Skeletal muscle tissue (tissue), 4 donors: Measurements from ENCODE around the gene SIGLEC11. TPM values are rescaled to one million over a fixed set of nuclear protein-coding genes. Genes with fewer than 3 reads are reported as not detected.

ENCODE experiments used
- H3K27ac ChIP-seq: one replicate; pipeline ENCODE4 v1.7.0; 2013; ENCODE audit warnings: mild to moderate bottlenecking, low read depth, low read length, inconsistent platforms
- H3K27me3 ChIP-seq, 3 donors: one replicate each; pipeline ENCODE4 v1.7.0; 2013; ENCODE audit warnings: low read length in 3 of 3; ENCODE audit not compliant: control insufficient read depth in 3 of 3, insufficient read depth in 3 of 3
- H3K36me3 ChIP-seq, 3 donors: one replicate each; pipeline ENCODE4 v1.7.0; 2013; ENCODE audit warnings: low read length in 3 of 3; ENCODE audit not compliant: control insufficient read depth in 3 of 3, insufficient read depth in 3 of 3
- H3K4me1 ChIP-seq, 3 donors: one replicate each; pipeline ENCODE4 v1.7.0; 2013; ENCODE audit warnings: low read length in 3 of 3, mild to moderate bottlenecking in 3 of 3; ENCODE audit not compliant: control insufficient read depth in 3 of 3, insufficient read depth in 3 of 3
- H3K4me3 ChIP-seq, 3 donors: one replicate each; pipeline ENCODE4 v1.7.0; 2013; ENCODE audit warnings: low read length in 3 of 3
- H3K9ac ChIP-seq, 3 donors: one replicate each; pipeline ENCODE4 v1.7.0; 2013; ENCODE audit warnings: low read length in 3 of 3, mild to moderate bottlenecking in 3 of 3, moderate library complexity in 2 of 3, low read depth in 1 of 3
- H3K9me3 ChIP-seq, 3 donors: one replicate each; pipeline ENCODE4 v1.7.0; 2013; ENCODE audit warnings: low read length in 3 of 3; ENCODE audit not compliant: control insufficient read depth in 3 of 3
- total RNA-seq: library from RNA; depleted of rRNA; stranded (reverse); fragments of >200 nt; gene quantifications from one replicate; pipeline ENCODE4 v1.2.3, GENCODE V29; 2014
- donor health status: Osteomylitis.

Gene SIGLEC11
- total RNA-seq, 1 donor from 2014 or later: 1.6 TPM

DNA sequence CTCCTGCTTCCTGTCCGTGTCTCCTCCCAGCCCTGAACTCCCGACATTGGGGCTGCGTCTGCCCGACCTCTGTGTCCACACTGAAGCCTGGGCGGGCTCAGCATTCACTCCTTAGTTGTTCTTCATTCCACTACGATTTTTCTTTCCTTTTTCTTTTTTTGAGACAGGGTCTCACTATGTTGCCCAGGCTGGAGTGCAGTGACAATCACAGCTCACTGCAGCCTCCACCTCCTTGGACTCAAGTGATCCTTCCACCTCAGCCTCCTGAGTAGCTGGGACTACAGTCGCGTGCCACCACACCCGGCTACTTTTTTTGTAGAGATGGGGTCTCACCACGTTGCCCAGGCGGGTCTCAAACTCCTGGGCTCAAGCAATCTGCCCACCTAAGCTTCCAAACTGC lies 23.5 kb upstream of the SIGLEC11 start:
- peaks cover 52 to 73% (median 57%) of the 10 kb centered on the region in 3 donors for H3K36me3 ChIP-seq
- no peak overlapping the region for H3K9ac ChIP-seq

DNA sequence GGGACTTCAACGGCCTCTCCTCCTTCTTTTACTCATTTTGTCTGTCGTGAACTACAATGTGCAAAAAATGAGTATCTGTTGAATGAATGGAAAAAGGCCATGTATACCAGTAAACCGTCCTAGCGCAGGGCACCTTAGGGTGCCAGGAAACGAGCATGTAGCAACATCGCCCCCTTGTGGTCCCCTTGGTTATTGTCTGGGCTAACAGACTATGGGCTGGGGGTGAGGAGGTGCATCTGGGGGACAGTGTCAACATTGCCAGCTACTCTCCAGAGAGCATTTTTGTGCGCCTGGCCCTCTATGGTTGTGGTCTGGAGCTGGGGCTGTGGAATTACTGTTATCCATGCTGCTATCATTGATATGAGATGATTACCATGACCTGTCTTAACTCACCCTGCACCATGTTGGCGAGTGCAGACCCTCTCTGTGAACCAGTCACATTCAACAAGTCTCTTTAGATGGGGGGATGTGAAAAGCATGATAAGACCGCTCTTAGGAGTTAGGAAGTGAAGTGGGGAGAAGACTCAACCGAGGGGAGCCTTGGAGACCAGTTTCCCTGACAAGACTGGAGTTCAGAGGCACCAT lies 22.8 kb upstream of the SIGLEC11 start:
- Histone ChIP-seq H3K27ac (no peak overlapping the region), H3K4me3 (no peak overlapping the region), H3K9me3 (no peaks in the 10 kb centered on the region), H3K27me3 (no peaks in the 10 kb centered on the region), H3K36me3 (peaks cover 48 to 73% (median 52%) of the 10 kb centered on the region in 3 donors), H3K4me1 (no peaks in the 10 kb centered on the region), H3K9ac (no peak overlapping the region)

More for the DNA sequence above, 23.5 kb upstream of the SIGLEC11 start:
- H3K27me3 ChIP-seq: no peaks in the 10 kb centered on the region
- H3K4me1 ChIP-seq: no peaks in the 10 kb centered on the region
- H3K27ac ChIP-seq: no peak overlapping the region
- no peak overlapping the region for H3K4me3 ChIP-seq
- H3K9me3 ChIP-seq: no peaks in the 10 kb centered on the region

DNA sequence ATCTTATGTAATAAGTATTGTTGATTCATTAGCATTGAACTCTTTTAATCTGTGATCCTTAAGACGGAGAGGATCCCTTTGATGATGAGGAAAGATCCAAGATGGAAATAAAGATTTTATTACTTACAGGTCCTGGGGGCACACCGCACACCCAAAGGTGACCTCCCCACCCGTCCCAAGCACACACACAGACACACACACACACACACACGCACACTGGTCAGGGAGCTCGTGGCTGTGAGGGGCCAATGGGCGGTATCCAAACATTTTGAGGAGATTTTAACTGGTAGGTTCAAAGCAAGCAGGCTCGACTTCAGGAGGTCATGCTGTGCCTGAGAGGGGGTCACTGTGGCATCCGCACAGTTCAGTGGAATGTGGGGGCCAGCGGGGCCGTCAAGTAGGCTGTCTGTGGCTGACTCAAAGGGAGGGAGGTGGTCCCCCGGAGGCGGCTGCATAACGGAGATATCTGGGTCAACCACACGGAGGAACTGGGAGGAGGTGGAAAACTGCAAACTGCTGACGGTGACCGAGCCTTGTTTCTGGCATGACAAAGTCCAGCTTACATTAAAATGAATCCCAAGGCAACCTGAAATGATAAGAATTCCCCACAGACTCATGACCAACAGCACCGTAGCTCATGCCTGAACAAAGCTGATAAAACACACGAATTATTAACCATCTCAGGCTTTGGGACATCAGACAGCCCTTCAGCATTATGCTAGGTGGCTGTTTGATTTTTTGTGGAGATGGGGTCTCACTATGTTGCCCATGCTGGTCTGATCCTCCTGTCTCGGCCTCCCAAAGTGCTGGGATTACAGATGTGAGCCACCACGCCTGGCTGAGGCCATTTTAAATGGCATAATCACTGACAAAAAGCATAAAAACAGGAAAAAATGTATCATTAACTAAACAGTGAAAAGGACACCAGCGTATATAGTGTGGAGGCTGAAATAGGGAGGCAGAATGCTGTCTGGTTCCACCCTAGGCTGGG lies 20.9 kb upstream of the SIGLEC11 start:
- H3K27ac ChIP-seq: no peak overlapping the region
- no peaks in the 10 kb centered on the region for H3K9me3 ChIP-seq
- no peak overlapping the region for H3K4me3 ChIP-seq
- no peak overlapping the region for H3K9ac ChIP-seq
- no peaks in the 10 kb centered on the region for H3K4me1 ChIP-seq
- peaks cover 50 to 75% (median 52%) of the 10 kb centered on the region in 3 donors for H3K36me3 ChIP-seq
- H3K27me3 ChIP-seq: no peaks in the 10 kb centered on the region

DNA sequence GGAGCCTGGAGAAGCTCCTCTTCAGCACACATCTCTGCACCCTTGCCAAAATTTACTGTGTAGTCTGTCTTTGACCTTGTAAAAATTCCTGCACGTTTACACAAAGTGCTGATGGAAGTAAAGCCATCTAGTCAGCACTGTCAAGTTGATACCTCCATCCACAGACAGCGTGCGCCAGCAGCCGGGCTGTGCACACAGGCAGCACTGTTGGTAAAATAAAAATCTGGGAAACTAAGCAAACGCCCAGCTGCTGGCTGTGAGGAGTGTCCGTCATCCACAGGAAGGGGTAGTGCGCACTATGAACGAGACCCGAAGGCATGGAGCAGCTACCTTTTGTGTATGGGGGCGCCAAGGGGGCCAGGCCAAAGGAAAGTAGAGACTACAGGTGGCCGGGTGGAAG lies 17.4 kb upstream of the SIGLEC11 start:
- H3K4me3 ChIP-seq: no peak overlapping the region
- no peak overlapping the region for H3K27ac ChIP-seq
- no peaks in the 10 kb centered on the region for H3K27me3 ChIP-seq
- peaks cover 28 to 58% (median 36%) of the 10 kb centered on the region in 3 donors for H3K36me3 ChIP-seq
- no peak overlapping the region for H3K9ac ChIP-seq
- no peaks in the 10 kb centered on the region for H3K4me1 ChIP-seq
- no peaks in the 10 kb centered on the region for H3K9me3 ChIP-seq

DNA sequence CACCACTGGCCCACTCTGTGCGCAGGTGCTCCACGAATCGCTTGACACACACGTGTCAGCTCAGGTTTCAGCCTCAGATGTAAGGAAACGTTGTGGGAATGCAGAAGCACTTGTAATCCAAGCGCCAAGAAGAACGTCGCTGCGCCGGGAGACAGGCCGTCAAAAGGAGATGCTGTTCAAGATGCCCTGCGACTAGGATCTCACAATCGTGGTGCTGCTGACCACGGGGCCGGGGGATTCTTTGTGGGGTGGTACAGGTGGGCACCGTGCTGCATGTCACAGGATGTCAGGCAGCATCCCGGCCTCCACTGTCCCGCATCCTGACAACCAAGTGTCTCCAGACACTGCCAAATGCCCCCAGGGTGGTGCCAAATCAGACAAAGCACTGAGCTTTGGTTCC lies 16.9 kb upstream of the SIGLEC11 start:
- Histone ChIP-seq H3K9me3 (no peaks in the 10 kb centered on the region), H3K27ac (no peak overlapping the region), H3K4me3 (no peak overlapping the region), H3K36me3 (peaks cover 28 to 58% (median 36%) of the 10 kb centered on the region in 3 donors), H3K9ac (no peak overlapping the region), H3K27me3 (no peaks in the 10 kb centered on the region), H3K4me1 (no peaks in the 10 kb centered on the region)

DNA sequence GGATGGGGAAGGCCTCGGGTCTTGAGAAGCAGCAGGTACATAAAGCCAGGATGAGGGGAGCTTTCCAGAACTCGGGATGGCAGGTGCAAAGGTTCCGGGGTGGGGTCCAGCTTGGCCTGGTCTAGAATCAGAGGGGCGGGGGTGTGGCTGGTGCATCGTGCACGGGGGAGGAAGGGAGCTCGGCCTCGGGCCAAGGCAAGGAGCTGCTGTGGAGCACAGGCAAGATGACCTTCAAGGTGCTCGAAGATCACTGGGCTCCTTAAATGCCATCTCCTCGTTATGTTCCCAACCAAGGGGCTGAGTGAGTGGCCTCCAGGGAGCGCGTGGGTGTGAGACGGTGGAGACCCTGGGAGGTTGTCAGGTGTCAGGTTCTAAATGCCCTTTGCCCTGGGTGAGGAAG lies 16.1 kb upstream of the SIGLEC11 start:
- Histone ChIP-seq H3K36me3 (peaks cover 25 to 52% (median 36%) of the 10 kb centered on the region in 3 donors), H3K9ac (no peak overlapping the region)

DNA sequence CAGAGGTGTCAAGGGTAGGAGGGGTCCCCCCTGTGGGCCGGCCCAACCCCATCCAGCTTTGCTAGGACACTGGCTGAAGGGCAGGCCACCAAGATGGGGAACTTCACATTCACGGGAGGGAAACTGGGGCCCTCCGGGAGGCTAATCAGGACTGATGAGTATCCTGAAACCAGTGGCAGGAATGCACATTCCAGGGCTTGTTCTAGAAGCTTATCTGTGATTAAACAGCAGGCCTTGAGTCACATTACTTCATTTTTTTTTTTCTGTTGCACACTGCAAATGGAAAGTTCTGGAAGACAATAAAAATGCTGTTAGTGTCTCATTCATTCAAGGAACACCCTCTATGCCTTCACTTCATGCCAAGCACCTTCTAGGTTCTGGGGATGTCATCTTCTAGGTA lies 15.5 kb upstream of the SIGLEC11 start:
- Histone ChIP-seq H3K9me3 (no peaks in the 10 kb centered on the region), H3K27ac (no peak overlapping the region)

More for the DNA sequence above, 16.1 kb upstream of the SIGLEC11 start:
- Histone ChIP-seq H3K27ac (no peak overlapping the region), H3K27me3 (no peaks in the 10 kb centered on the region), H3K4me1 (no peaks in the 10 kb centered on the region), H3K4me3 (no peak overlapping the region), H3K9me3 (no peaks in the 10 kb centered on the region)

DNA sequence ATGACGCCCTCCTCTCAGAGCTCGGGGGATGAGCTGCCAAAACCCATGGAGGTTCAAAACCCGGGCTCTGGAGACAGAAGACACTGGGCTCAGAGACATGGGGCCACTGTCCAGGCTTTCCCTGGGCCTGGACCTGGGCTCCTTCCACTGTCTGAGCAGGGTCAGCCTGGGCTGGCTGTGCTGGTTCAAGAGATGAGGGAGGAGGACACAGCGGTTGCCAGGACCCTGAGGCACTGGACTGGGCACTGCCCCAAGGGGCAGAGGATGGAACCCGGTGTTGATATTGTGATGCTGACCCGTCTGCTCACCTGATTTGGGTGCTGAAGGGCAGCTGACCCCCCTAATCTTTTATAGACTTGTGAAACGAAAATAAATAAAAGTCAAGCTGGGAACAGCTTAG lies 14.1 kb upstream of the SIGLEC11 start:
- Histone ChIP-seq H3K9me3 (no peaks in the 10 kb centered on the region), H3K9ac (no peak overlapping the region), H3K27ac (no peak overlapping the region), H3K4me1 (no peaks in the 10 kb centered on the region), H3K36me3 (peaks cover 22 to 39% (median 31%) of the 10 kb centered on the region in 3 donors), H3K4me3 (no peak overlapping the region), H3K27me3 (no peaks in the 10 kb centered on the region)

More for the DNA sequence above, 15.5 kb upstream of the SIGLEC11 start:
- no peak overlapping the region for H3K9ac ChIP-seq
- H3K27me3 ChIP-seq: no peaks in the 10 kb centered on the region
- H3K36me3 ChIP-seq: peaks cover 22 to 46% (median 31%) of the 10 kb centered on the region in 3 donors
- H3K4me1 ChIP-seq: no peaks in the 10 kb centered on the region
- H3K4me3 ChIP-seq: no peak overlapping the region

DNA sequence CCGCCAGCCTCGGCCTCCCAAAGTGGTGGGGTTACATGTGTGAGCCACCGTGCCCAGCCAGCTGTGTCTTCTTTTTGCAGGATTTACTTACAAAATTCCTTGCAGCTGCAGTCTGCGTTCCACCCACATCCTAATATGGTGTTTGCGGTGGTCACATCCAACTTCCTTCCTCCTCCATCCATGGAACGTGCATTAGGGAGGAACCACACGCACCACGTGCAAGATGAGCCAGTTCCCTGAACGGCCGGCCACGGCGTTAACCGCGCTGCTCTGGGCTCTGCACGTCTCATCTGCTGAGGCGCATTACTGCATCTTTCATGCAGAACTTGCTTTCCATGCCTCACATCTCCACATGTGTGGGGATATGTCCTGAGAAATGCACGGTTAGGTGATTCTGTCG lies 13.0 kb upstream of the SIGLEC11 start:
- no peaks in the 10 kb centered on the region for H3K4me1 ChIP-seq

DNA sequence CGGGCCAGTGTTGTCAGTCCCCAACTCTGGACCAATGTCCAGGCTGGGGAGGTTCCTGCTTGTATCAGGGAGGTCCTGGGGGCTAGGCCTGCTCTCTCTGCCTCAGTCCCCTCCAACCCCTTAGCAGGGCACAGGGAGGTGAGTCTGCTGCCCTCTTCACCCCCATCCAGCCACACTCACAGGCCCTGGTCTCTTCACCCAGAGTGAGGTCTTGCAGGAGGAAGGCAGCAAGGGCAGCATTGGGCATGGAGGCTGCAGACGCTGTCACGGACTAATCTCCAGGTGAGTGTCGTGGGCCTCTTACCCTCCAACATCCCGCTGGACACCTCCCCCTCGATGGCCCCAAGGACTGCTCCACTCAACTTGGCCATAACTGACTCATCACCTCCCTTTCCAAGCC lies 11.9 kb upstream of the SIGLEC11 start:
- H3K36me3 ChIP-seq: peaks cover 14 to 21% (median 20%) of the 10 kb centered on the region in 3 donors
- no peaks in the 10 kb centered on the region for H3K9me3 ChIP-seq
- peaks cover 12 to 14% (median 12%) of the 10 kb centered on the region in 3 donors for H3K27me3 ChIP-seq
- H3K27ac ChIP-seq: no peak overlapping the region
- H3K9ac ChIP-seq: no peak overlapping the region
- H3K4me3 ChIP-seq: no peak overlapping the region
- H3K4me1 ChIP-seq: no peaks in the 10 kb centered on the region

More for the DNA sequence above, 13.0 kb upstream of the SIGLEC11 start:
- no peaks in the 10 kb centered on the region for H3K9me3 ChIP-seq
- peaks cover 4% of the 10 kb centered on the region in 3 donors for H3K27me3 ChIP-seq
- no peak overlapping the region for H3K27ac ChIP-seq
- no peak overlapping the region for H3K9ac ChIP-seq
- no peak overlapping the region for H3K4me3 ChIP-seq
- peaks cover 21 to 32% (median 31%) of the 10 kb centered on the region in 3 donors for H3K36me3 ChIP-seq
